Endodermal cell (in vitro differentiated cells): ENCODE data around the gene PTPRN2. TPM values are rescaled to one million over a fixed set of nuclear protein-coding genes. Genes with fewer than 3 reads are reported as not detected.

Source experiments
- DNase-seq: peaks from one replicate; pipeline ENCODE4 v3.0.0-alpha.2; 2017
- H3K27ac ChIP-seq: 2 replicates; pipeline ENCODE4 v1.5.1; 2013; ENCODE audit warnings: mild to moderate bottlenecking, low read depth, low read length, moderate library complexity
- H3K27me3 ChIP-seq: 2 replicates; pipeline ENCODE4 v1.6.1; 2013; ENCODE audit warnings: mild to moderate bottlenecking, low read length, moderate library complexity; ENCODE audit not compliant: insufficient read depth, control insufficient read depth, poor library complexity, severe bottlenecking
- H3K36me3 ChIP-seq: 2 replicates; pipeline ENCODE4 v1.7.0; 2013; ENCODE audit warnings: mild to moderate bottlenecking, low read length, moderate library complexity; ENCODE audit not compliant: control insufficient read depth, insufficient read depth
- H3K4me1 ChIP-seq: one replicate; pipeline ENCODE4 v1.7.0; 2013; ENCODE audit warnings: low read length; ENCODE audit not compliant: control insufficient read depth, insufficient read depth
- H3K4me3 ChIP-seq: 2 replicates; pipeline ENCODE4 v1.5.1; 2013; ENCODE audit warnings: mild to moderate bottlenecking, low read length, moderate library complexity
- H3K9ac ChIP-seq: 2 replicates; pipeline ENCODE4 v1.6.1; 2013; ENCODE audit warnings: mild to moderate bottlenecking, low read length, moderate library complexity; ENCODE audit not compliant: poor library complexity, severe bottlenecking; ENCODE audit errors: extremely low read depth
- H3K9me3 ChIP-seq: 2 replicates; pipeline ENCODE4 v1.6.1; 2013; ENCODE audit warnings: mild to moderate bottlenecking, low read length, moderate library complexity; ENCODE audit not compliant: control insufficient read depth
- H3K27ac Mint-ChIP-seq: 2 replicates; pipeline ENCODE4 v1.8.0; 2020; ENCODE audit warnings: mixed read lengths
- H3K27me3 Mint-ChIP-seq: 2 replicates; pipeline ENCODE4 v1.8.0; 2021; ENCODE audit warnings: mild to moderate bottlenecking, mixed read lengths; ENCODE audit not compliant: insufficient read depth
- H3K36me3 Mint-ChIP-seq: 2 replicates; pipeline ENCODE4 v1.8.0; 2020; ENCODE audit warnings: low read depth, mixed read lengths
- H3K4me1 Mint-ChIP-seq: 2 replicates; pipeline ENCODE4 v1.8.0; 2020; ENCODE audit warnings: mixed read lengths
- H3K4me3 Mint-ChIP-seq: 2 replicates; pipeline ENCODE4 v1.8.0; 2020; ENCODE audit warnings: mild to moderate bottlenecking, moderate library complexity, mixed read lengths
- H3K9me3 Mint-ChIP-seq: 2 replicates; pipeline ENCODE4 v1.8.0; 2020; ENCODE audit warnings: mild to moderate bottlenecking, mixed read lengths
- CTCF ChIP-seq: fragments of 200-600 bp; sonication (generic); conservative IDR thresholded peaks from 2 replicates; pipeline ENCODE4 v1.5.0; 2021; ENCODE audit warnings: antibody characterized with exemption, mild to moderate bottlenecking
- WGBS, 2 experiments: methylation state at CpG; one replicate each; pipeline versions ENCODE4 v1.1.5 to v1.1.7; 2013; ENCODE audit warnings: missing lambda C conversion rate in 2 of 2, mixed read lengths in 1 of 2; ENCODE audit not compliant: insufficient coverage in 1 of 2, insufficient read length in 1 of 2; 5-methylcytosine and 5-hydroxymethylcytosine counted together
- total RNA-seq, 2 donors: library from RNA; stranded (reverse); fragmentation: NEBNext Ultra II Directional in 1 of 2; extraction: Animal tissue kit (Norgen Biotek cat#: 25700) in 1 of 2; gene quantifications; 2 replicates in 1 of 2; 3 replicates in 1 of 2; pipeline ENCODE4 v1.2.1, GENCODE V29; 2021

The PTPRN2 gene
- total RNA-seq, 2 donors from 2014 or later: 0.69 to 1.2 TPM

GRCh38 chr7:157843336-157844140 is 744.1 kb downstream of the PTPRN2 start:
- WGBS, 2 experiments: 77 to 87% methylated on average over 22 to 29 of the region's 29 CpGs
- H3K27me3 ChIP-seq: no peaks in the 10 kb centered on the region
- Mint-ChIP-seq H3K27me3 (no peaks in the 10 kb centered on the region), H3K36me3 (no peaks in the 10 kb centered on the region), H3K4me1 (peaks cover 18% of the 10 kb centered on the region), H3K27ac (no peak overlapping the region), H3K9me3 (no peaks in the 10 kb centered on the region), H3K4me3 (no peak overlapping the region)
- TF ChIP-seq CTCF: no peak
- no peaks in the 10 kb centered on the region for H3K4me1 ChIP-seq
- peaks cover 56% of the 10 kb centered on the region for H3K9me3 ChIP-seq
- H3K36me3 ChIP-seq: no peaks in the 10 kb centered on the region
- no peak overlapping the region for H3K4me3 ChIP-seq
- DNase-seq: no peak
- no peak overlapping the region for H3K27ac ChIP-seq
- H3K9ac ChIP-seq: no peak overlapping the region

GRCh38 chr7:157841773-157842370 is 745.8 kb downstream of the PTPRN2 start:
- Mint-ChIP-seq H3K27ac (peak overlapping the region; percentile 14), H3K4me3 (no peak overlapping the region)

More at GRCh38 chr7:157841773-157842370, 745.8 kb downstream of the PTPRN2 start:
- Mint-ChIP-seq H3K36me3 (no peaks in the 10 kb centered on the region), H3K9me3 (no peaks in the 10 kb centered on the region), H3K27me3 (no peaks in the 10 kb centered on the region), H3K4me1 (peaks cover 18% of the 10 kb centered on the region)
- Histone ChIP-seq H3K4me3 (no peak overlapping the region), H3K4me1 (no peaks in the 10 kb centered on the region), H3K27me3 (no peaks in the 10 kb centered on the region), H3K9me3 (peaks cover 65% of the 10 kb centered on the region), H3K9ac (no peak overlapping the region), H3K27ac (no peak overlapping the region), H3K36me3 (no peaks in the 10 kb centered on the region)
- no peak for DNase-seq
- TF ChIP-seq CTCF: no peak
- 74 to 78% methylated on average over 6 to 14 of the region's 14 CpGs for WGBS, 2 experiments
